LoVo (cell line): ENCODE data around the gene INTS13.
"Not testable (repeated sequence)": the region's sequence is repeated elsewhere in the genome, so short reads cannot be mapped to it uniquely, and the experiment has no call there.

Experiments
- DNase-seq: peaks from one replicate; pipeline ENCODE4 v3.0.0-alpha.2; 2016; ENCODE audit warnings: low spot score

The INTS13 gene

GRCh38 chr12:26870491-26871419 is 67.0 kb downstream of the INTS13 start:
- DNase-seq: peak; percentile 73

DNA sequence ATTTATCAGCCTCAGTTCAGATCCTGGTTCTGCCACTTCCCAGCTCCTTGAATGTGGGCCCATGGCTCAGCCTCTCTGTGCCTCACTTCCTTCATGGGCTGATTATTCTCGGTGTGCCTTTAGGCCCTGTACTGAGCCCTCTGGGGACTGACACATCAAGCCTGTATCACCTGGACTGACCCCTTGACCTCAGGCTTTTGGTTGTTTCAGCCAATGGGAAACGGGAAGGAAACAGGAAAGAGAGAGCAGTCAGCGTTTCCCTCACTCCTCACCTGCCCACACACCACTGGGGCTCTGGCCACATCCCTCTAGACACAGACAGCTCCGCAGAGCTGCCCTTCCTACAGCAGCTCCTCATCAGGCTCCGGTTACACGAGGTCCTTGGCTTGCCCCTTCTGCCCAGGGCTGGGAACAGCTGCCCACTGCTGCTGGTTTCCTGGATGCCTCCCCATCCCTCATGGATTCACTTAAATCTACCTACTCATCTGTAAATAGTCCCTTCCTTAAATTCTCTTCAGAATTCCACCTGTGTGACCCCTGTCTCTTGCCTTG is 67.8 kb downstream of the INTS13 start:
- DNase-seq: no peak

- no peak for DNase-seq
These were observed 68.7 kb downstream of the INTS13 start for GRCh38 chr12:26869104-26869494.

- DNase-seq: no peak
These were observed 69.2 kb downstream of the INTS13 start for GRCh38 chr12:26868447-26869103.

- no peak for DNase-seq
These were observed 70.7 kb downstream of the INTS13 start for GRCh38 chr12:26867080-26867479.

DNA sequence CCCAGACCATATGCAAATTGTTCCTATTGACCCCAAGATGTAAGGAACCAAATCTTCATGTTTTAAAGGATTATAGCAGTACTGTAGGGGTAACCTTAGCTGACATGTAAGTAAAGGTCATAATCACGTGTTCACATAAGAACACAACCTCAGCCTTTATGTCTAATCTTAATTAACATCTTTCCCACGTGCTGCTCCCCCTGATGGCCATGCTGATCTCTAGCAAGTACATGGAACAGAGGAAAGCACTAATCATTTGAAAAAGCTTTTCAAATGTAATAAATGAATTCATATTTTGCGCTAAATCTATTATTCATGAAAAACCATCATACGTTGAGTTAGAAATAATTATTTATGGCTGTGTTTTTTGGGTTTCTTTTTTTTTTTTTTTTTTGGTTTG is 74.3 kb downstream of the INTS13 start:
- DNase-seq: no peak

DNA sequence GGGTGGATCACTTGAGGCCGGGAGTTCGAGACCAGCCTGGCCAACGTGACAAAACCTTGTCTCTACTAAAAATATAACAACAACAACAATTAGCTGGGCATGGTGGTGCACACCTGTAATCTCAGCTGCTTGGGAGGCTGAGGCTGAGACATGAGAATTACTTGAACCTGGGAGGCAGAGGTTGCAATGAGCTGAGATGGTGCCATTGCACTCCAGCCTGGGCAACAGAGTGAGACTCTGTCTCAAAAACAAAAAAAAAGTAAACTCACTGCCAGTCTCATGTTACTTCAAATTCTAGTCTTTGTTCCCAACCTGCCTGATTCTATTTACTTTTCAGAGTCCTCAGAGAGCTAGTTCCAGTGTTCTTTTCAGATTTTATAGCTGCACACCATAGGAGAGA is 75.0 kb downstream of the INTS13 start:
- not testable (repeated sequence) for DNase-seq

GRCh38 chr12:26861690-26862089 is 76.1 kb downstream of the INTS13 start:
- DNase-seq: no peak

- peak; percentile 33 for DNase-seq
These were observed 80.2 kb downstream of the INTS13 start for GRCh38 chr12:26857465-26858176.

DNA sequence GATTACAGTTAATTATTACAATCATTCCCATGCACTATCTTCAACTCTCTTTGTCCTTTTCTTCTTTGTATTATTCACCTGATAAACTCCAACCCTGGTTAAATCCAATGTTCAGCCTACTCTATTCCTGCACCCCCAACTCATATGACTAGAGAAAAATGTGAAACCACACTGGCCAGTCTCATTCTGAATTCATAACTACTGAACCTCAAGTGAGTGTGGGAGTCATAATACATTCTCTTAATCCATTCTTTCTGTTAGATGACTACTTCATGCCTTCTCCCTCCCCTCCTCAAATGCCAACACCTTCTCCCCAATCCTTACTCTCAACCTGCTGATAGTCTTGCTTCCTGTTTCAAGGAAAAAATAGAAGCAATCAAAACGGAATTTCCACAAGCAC is 82.4 kb downstream of the INTS13 start:
- no peak for DNase-seq
